HG03060 (cell line): Measurements from ENCODE around the gene ISY1.
"Not testable (repeated sequence)": the region's sequence is repeated elsewhere in the genome, so short reads cannot be mapped to it uniquely, and the experiment has no call there.

Source experiments
- ATAC-seq: cut with Tn5 transposase; IDR thresholded peaks from one replicate; pipeline ENCODE4 v1.9.1; 2021; ENCODE audit warnings: low read depth, moderate number of reproducible peaks; ENCODE audit not compliant: unreplicated experiment

The ISY1 gene

DNA sequence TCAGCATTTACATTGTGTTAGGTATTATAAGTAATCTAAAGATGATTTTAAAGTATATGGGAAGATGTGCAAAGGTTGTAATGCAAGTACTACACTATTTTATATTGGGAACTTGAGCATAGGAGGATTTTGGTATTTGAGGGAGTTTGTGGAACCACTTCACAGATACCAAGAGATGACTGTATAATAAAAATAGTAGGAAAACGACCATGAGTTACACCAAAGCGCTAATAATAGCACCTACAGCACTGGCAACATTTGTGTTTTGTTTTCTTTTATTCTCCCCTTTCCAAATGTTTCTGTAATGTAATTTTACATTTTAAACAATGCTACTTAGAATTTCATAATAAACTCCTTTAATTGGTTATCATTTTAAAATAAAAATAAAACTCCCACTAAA is 12.3 kb upstream of the ISY1 start:
- no peak for ATAC-seq

DNA sequence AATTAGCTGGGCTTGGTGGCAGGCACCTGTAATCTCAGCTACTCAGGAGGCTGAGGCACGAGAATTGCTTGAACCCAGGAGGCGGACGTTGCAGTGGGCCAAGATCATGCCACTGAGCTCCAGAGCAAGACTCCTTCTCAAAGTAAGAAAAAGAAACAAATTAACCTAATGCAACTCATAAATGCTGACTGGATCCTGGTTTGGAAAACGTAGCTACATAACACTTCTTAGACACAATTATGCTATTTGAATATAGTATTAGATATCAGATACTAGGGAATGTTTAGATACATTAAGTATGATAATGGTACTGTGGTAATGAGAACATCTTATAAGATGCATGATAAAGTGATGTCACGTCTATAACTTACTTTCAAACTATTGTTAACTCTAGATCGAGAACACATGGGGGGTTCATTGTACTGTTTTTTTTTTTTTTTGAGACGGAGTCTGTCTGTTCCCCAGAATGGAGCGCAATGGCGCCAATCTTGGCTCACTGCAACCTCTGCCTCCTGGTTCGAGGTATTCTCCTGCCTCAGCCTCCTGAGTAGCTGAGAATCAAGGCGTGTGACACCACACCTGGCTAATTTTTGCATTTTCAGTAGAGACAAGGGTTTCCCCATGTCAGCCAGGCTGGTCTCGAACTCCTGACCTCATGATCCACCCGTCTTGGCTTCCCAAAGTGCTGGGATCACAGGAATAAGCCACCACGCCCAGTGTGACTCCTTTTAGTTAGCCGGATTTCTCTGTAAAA is 5.9 kb upstream of the ISY1 start:
- no peak for ATAC-seq

GRCh38 chr3:129165594-129165993 is 4.7 kb upstream of the ISY1 start:
- ATAC-seq: not testable (repeated sequence)

GRCh38 chr3:129164500-129164899 is 3.6 kb upstream of the ISY1 start:
- ATAC-seq: no peak

DNA sequence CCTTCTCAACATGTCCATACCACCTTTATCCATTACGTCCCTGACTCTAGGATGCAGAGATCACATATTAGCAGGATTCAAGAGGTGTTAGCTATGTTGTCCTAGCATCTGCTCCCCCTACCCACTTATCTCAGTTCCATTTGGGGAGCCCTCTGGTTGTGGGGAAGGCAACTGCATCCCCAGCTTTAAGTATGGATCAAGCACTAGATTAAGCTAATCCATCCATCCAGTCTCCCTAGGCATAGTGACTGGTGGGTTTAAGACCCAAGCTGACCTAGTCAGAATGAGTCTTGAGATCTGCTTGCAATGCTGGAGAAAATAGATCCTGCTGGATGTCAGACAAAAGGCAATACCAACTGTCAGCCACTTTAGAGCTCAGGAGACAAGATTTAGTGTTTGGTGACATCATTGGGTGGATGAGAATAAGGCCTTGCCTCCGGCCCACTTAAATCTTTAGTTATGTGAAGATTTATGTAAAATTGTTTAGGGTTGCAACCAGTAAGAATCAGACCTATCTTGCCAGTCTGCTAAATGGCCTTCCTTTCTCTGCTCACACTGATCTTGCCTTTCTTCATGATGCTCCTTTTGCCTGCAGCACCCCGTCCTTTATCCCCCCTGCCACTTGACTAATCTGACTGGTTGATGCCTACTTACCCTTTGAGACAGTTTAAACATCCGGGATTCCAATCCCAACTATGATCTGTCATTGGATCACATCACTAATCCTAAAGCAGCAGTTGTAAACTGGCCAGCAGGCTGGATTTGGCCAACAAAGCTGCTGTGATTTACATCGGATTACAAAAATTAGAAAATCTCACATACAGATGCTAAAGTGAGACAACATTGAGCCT is 2.1 kb upstream of the ISY1 start:
- ATAC-seq: no peak

DNA sequence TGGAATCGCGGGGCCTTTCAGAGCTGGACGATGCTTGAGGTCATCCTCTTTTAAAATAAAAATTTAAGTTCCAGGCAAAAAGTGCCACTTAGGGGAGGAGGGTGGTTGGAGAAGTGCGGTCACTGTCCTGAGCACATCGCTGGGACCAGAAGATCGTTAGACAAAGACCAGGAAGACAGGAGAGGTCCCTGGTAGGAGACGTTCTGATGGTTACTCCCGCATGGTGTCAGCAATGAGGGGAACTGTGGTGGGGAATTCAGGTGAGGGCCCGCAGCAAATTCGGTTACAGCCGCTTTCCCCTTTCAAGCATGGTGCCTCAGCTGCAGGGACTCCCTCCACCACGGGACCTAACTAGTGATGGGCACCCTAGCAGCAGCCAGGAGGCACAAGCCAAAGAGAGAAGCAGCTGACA is 1.0 kb upstream of the ISY1 start:
- ATAC-seq: no peak

- no peak for ATAC-seq
Measured at GRCh38 chr3:129144786-129145185, 16.1 kb downstream of the ISY1 start.

DNA sequence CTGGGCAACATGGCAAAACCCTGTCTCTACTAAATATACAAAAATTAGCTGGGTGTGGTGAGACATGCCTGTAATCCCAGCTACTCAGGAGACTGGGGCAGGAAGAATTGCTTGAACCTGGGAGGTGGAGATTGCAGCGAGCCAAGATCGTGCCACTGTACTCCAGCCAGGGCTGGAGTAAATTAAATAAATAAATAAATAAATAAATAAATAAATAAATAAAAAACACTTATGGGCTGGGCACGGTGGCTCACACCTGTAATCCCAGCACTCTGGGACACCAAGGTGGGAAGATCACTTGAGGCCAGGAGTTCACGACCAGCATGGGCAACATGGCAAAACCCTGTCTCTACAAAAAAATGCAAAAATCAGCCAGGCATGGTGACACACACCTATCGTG is 19.9 kb downstream of the ISY1 start:
- ATAC-seq: not testable (repeated sequence)

DNA sequence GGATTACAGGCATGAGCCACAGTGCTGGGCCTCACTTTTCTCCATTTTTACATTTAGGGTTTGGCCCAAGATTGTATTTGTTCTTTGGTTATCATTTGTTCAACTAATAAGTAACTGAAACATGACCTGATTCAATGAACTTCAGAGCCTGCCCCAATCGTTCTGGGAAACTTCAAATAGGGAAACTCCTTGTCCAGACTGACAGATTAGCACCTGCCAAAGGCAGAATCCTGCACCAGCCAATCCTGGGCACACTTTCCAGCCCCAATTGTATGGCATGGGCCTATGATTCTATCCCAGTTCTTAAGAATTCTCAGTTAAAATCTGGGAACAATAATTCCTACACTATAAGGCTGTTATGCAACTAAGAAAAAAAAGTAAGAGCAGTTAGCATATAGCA is 21.0 kb downstream of the ISY1 start:
- ATAC-seq: no peak

DNA sequence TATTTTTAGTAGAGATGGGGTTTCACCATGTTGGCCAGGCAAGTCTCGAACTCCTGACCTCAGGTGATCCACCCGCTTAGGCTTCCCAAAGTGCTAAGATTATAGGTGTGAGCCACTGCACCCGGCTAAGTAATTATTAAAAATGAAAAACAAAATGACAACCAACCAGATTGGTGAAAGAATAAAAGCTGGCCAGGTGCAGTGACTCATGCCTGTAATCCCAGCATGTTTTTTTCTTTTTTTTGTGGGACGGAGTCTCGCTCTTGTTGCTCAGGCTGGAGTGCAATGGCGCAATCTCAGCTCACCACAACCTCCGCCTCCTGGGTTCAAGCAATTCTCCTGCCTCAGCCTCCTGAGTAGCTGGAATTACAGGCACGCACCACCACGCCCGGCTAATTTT is 24.6 kb downstream of the ISY1 start:
- not testable (repeated sequence) for ATAC-seq

DNA sequence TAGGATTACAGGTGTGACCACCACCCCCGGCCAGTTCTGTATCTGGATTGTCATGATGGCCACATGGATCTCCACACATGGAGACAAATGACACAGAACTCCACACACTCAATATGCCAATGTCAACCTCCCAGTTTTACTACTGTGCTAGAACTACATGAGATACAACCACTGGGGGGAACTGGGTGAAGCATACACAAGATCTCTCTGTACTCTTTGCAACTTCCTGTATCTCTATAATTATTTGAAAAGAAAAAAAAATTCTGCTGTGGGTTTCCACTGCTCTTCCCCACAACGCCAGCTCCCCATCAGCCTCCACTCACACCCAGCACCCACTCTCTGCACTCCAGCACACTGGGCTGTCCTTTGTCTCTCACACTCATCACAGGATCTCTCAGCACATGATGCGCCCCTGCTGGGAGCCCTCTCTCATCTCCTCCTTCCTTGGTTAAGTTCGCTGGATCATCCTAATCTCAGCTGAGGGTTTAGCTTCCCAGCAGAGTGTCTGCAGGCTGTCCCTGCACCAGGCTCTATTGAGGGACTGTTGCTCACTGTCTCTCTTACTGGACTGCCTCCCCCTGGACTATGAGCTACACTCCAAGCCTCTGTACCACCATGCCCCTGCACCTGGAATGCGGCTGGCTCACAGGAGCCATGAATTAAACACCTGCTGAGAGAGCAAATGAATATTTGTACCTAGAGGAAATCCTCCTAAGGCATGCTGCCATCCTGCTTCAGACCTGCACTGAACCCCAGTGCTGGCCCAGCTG is 28.6 kb downstream of the ISY1 start:
- ATAC-seq: no peak

GRCh38 chr3:129131465-129132088 is 29.3 kb downstream of the ISY1 start:
- no peak for ATAC-seq

DNA sequence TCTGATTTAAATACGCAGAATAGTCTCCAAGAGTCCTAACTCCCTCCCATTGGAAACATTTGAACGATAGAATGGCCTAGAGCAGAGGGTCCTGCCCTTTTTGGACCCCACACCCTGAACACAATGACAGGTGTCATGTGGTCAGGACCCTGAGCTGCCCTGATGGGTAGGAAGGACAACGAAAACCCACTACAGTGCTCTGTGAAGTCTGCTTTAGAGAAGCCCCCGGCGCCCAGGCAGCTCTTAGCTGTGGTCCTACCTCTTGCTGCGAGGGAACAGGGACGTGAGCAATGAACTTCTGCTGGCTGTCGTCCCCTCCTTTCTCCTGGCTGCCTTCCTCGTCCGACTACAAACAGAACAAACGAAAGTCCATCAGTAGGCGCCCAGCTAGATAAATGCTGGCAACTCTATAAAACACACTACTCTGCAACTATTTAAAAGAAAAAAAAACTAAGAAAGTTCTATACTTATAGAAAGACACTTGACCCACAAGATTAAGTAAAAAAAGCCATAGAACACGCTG is 30.5 kb downstream of the ISY1 start:
- ATAC-seq: no peak

- no peak for ATAC-seq
Measured at GRCh38 chr3:129128357-129129155, 32.3 kb downstream of the ISY1 start.

DNA sequence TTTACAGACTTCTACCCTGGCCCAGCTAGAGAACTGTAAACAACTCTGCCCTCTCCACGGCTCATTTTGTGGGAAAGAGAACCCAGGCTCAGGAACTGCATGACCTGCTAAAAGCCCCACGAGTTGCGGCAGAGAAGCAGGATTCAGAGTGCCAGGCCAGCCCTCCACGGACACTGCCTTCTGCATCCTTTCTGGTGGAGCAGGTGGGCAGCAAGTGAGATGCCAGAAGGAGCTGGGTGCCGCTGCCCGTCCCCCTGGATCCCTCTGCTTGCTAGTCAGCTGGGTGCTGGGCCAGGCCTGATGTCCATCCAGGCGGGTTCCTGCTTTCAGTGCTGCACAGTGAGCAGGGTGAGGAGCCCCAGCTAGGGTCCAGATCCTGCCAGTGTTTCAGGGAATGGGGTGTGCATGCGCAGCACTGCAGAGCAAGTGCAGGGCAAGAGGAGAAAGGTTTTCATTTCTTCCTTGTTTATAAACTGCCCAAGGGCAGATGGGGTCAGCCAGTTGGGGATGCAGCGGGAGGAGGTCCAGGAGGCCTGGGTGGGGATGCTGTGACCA is 34.1 kb downstream of the ISY1 start:
- ATAC-seq: no peak

GRCh38 chr3:129123314-129124060 is 37.4 kb downstream of the ISY1 start:
- no peak for ATAC-seq

DNA sequence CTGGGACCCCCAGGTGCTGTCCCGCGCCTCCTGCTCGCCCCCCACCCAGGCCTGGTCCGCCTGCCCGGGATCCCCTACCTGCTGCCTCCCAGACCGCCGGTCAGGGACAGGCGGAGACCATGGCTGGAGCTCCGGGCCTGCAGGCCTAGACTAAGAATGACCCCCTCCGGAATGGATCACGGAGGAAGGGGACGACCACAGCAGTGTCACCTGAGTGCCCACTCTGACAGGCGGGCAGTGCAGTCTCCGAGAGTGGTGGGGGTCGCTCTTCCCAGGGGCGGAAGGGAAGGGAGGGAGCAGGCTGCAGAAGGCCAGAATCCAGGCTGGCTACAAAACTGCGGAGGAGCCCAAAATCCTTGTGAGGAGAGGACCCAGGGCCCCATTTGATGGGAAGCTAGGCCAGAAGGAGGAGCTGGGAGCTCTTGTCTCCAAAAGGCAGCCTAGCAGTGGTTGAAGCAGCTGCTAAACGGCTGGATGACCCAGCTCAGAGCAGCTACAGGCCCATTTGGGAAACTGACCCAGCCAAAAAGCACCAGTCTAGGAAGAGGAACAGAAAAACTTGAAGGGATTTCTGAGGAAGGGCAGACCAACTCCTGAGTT is 38.4 kb downstream of the ISY1 start:
- no peak for ATAC-seq

GRCh38 chr3:129121792-129122411 is 39.0 kb downstream of the ISY1 start, which contains the start of gene RAB43:
Gene RAB43 (minus strand): TSS chr3:129121804. CDS start chr3:129121489, 315 bp downstream.
- no peak for ATAC-seq
